ENCODE results near the gene STIL.
"Not testable (repeated sequence)": the region's sequence is repeated elsewhere in the genome, so short reads cannot be mapped to it uniquely, and the experiment has no call there.

The STIL gene

GRCh38 chr1:47209091-47209490 lies 104.9 kb downstream of the STIL start:
- Mint-ChIP-seq H3K36me3 (ENCODE audit: low read depth) (no peaks in the 10 kb centered on the region), H3K9me3 (no peaks in the 10 kb centered on the region), H3K27me3 (ENCODE audit: low read depth) (peaks cover 56% of the 10 kb centered on the region), H3K4me1 (no peaks in the 10 kb centered on the region), H3K27ac (no peak overlapping the region), H3K4me3 (no peak overlapping the region)
- TF ChIP-seq, protein P1, sequence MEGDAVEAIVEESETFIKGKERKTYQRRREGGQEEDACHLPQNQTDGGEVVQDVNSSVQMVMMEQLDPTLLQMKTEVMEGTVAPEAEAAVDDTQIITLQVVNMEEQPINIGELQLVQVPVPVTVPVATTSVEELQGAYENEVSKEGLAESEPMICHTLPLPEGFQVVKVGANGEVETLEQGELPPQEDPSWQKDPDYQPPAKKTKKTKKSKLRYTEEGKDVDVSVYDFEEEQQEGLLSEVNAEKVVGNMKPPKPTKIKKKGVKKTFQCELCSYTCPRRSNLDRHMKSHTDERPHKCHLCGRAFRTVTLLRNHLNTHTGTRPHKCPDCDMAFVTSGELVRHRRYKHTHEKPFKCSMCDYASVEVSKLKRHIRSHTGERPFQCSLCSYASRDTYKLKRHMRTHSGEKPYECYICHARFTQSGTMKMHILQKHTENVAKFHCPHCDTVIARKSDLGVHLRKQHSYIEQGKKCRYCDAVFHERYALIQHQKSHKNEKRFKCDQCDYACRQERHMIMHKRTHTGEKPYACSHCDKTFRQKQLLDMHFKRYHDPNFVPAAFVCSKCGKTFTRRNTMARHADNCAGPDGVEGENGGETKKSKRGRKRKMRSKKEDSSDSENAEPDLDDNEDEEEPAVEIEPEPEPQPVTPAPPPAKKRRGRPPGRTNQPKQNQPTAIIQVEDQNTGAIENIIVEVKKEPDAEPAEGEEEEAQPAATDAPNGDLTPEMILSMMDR (IDR thresholded peaks at IDR 0.05; ENCODE audit: unreplicated experiment in 3 of 3), result no peak

DNA sequence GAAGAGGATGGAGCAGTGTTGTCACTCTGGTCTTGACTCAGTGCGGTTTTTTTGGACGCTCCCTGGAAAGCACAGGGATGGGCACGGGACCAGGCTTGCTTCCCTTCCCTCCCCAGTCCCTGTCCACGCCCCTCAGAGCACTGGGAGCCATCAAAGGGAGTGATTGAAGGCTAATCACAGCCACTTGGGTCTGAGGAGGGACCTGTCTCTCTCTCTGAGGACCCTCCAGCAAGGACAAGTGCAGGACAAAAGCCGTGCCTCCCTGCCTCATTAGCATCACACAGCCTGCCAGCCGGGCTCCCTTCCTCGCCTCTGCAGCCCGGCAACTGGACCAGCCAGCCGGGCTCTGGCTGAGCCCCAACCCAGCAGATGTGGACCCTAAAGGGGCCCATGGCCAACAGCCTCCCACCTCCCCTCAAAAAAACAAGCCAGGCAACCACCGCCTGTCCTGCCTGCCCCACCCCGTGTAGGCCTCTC lies 105.5 kb downstream of the STIL start:
- no peaks in the 10 kb centered on the region for H3K36me3 Mint-ChIP-seq (ENCODE audit: low read depth)
- H3K4me1 Mint-ChIP-seq, result no peaks in the 10 kb centered on the region
- TF ChIP-seq, protein P1 (IDR thresholded peaks at IDR 0.05; ENCODE audit: unreplicated experiment in 3 of 3), result no peak
- peaks cover 63% of the 10 kb centered on the region for H3K27me3 Mint-ChIP-seq (ENCODE audit: low read depth)
- H3K4me3 Mint-ChIP-seq, result no peak overlapping the region
- H3K9me3 Mint-ChIP-seq, result peaks cover 3% of the 10 kb centered on the region
- no peak overlapping the region for H3K27ac Mint-ChIP-seq

DNA sequence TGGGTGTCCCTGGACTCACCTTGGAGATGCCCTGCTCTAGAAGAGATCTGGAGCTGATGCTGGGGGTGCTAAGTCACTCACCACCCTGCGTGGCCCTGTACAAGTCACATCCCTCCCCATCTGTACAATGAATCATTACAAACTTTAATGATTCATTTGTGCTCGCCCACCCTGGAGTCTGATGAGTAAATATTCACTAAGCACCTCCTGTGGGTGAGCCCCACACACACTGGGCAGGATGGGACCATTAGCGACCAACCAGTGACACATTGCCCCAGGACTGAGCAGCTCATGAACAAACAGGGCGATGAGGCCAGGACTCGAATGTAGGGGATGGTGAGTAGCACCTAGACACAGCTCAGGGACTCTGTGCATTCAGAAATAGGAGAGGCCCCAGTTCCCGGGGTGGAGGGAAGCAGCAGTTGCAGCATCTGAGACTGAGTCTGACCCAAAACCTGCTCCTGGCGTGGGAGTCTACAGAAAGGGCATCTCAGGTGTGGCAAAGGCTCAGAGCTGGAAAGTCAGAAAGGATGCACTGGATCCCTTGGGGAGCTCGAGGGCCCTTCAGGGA lies 106.1 kb downstream of the STIL start:
- H3K4me1 Mint-ChIP-seq, result no peaks in the 10 kb centered on the region
- H3K9me3 Mint-ChIP-seq, result peaks cover 7% of the 10 kb centered on the region

GRCh38 chr1:47205918-47206317 lies 108.0 kb downstream of the STIL start:
- peaks cover 5% of the 10 kb centered on the region for H3K4me1 Mint-ChIP-seq
- H3K36me3 Mint-ChIP-seq (ENCODE audit: low read depth), result no peaks in the 10 kb centered on the region
- TF ChIP-seq, protein P1 (IDR thresholded peaks at IDR 0.05; ENCODE audit: unreplicated experiment in 3 of 3), result no peak
- H3K4me3 Mint-ChIP-seq, result no peak overlapping the region
- H3K9me3 Mint-ChIP-seq, result peaks cover 10% of the 10 kb centered on the region
- H3K27ac Mint-ChIP-seq, result no peak overlapping the region
- H3K27me3 Mint-ChIP-seq (ENCODE audit: low read depth), result peaks cover 71% of the 10 kb centered on the region

More for the DNA sequence above, 106.1 kb downstream of the STIL start:
- Mint-ChIP-seq H3K4me3 (no peak overlapping the region), H3K27me3 (ENCODE audit: low read depth) (peaks cover 66% of the 10 kb centered on the region), H3K36me3 (ENCODE audit: low read depth) (no peaks in the 10 kb centered on the region), H3K27ac (no peak overlapping the region)
- TF ChIP-seq, protein P1 (IDR thresholded peaks at IDR 0.05; ENCODE audit: unreplicated experiment in 3 of 3), result no peak

DNA sequence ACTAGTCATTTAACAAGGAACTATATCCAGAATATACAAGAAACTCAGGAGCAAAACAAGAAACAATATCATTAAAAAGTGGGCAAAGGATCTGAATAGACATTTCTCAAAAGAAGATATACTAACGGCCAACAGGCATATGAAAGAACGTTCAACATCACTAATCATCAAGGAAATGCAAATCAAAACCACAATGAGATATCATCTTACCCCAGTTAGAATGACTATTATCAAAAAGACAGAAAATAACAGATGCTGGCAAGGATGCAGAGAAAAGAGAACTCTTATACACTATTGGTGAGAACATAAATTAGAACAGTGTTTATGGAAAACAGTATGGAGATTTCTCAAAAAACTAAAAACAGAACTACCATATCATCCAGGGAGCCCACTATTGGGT lies 110.4 kb downstream of the STIL start:
- not testable (repeated sequence) for H3K9me3 Mint-ChIP-seq; H3K4me1 Mint-ChIP-seq; H3K4me3 Mint-ChIP-seq; H3K36me3 Mint-ChIP-seq (ENCODE audit: low read depth); H3K27ac Mint-ChIP-seq
- H3K27me3 Mint-ChIP-seq (ENCODE audit: low read depth), result peaks cover 66% of the 10 kb centered on the region

GRCh38 chr1:47201179-47201578 lies 112.8 kb downstream of the STIL start:
- Mint-ChIP-seq H3K36me3 (ENCODE audit: low read depth) (no peaks in the 10 kb centered on the region), H3K4me1 (peaks cover 9% of the 10 kb centered on the region), H3K27me3 (ENCODE audit: low read depth) (peaks cover 56% of the 10 kb centered on the region), H3K4me3 (no peak overlapping the region), H3K9me3 (peaks cover 10% of the 10 kb centered on the region), H3K27ac (no peak overlapping the region)
- TF ChIP-seq, protein P1 (IDR thresholded peaks at IDR 0.05; ENCODE audit: unreplicated experiment in 3 of 3), result no peak
